Kidney epithelial cell (primary cell): ENCODE data around the gene PABPC3. TPM values are rescaled to one million over a fixed set of nuclear protein-coding genes. Genes with fewer than 3 reads are reported as not detected.

Experiments
- DNase-seq: peaks from one replicate; pipeline ENCODE4 v3.0.0-alpha.2; 2010; ENCODE audit warnings: low read depth
- H3K27me3 ChIP-seq: 2 replicates; pipeline ENCODE4 v1.6.0; 2011; ENCODE audit warnings: low read length; ENCODE audit not compliant: control insufficient read depth, insufficient read depth
- H3K36me3 ChIP-seq: 2 replicates; pipeline ENCODE4 v1.5.1; 2011; ENCODE audit warnings: low read length; ENCODE audit not compliant: control insufficient read depth, insufficient read depth
- H3K4me3 ChIP-seq: 2 replicates; pipeline ENCODE4 v1.5.1; 2011; ENCODE audit warnings: low read depth, mild to moderate bottlenecking, control low read depth, low read length
- CTCF ChIP-seq: IDR thresholded peaks from 2 replicates; pipeline ENCODE4 v1.5.1; 2011; ENCODE audit warnings: mild to moderate bottlenecking, moderate library complexity, low read length, control low read depth, inconsistent platforms; ENCODE audit not compliant: insufficient read depth, poor library complexity, severe bottlenecking
- total RNA-seq: library from RNA; depleted of rRNA; stranded (reverse); fragments of >200 nt; gene quantifications from 2 replicates; pipeline ENCODE4 v1.2.3, GENCODE V29; 2015

Gene PABPC3
- total RNA-seq, 1 donor from 2014 or later: 0.58 TPM

- Histone ChIP-seq H3K4me3 (no peak overlapping the region), H3K27me3 (no peaks in the 10 kb centered on the region), H3K36me3 (no peaks in the 10 kb centered on the region)
- no peak for TF ChIP-seq CTCF
- DNase-seq: no peak
Measured at GRCh38 chr13:25088562-25089221, 7.2 kb upstream of the PABPC3 start.

- TF ChIP-seq CTCF: no peak
- Histone ChIP-seq H3K36me3 (no peaks in the 10 kb centered on the region), H3K27me3 (no peaks in the 10 kb centered on the region), H3K4me3 (no peak overlapping the region)
- no peak for DNase-seq
Measured at GRCh38 chr13:25097426-25097825, 1.5 kb downstream of the PABPC3 start.

- H3K4me3 ChIP-seq: no peak overlapping the region
- H3K36me3 ChIP-seq: no peaks in the 10 kb centered on the region
- no peak for DNase-seq
- no peak for TF ChIP-seq CTCF
- H3K27me3 ChIP-seq: no peaks in the 10 kb centered on the region
Measured at GRCh38 chr13:25103711-25104110, 7.8 kb downstream of the PABPC3 start.

GRCh38 chr13:25109341-25109740 lies 13.4 kb downstream of the PABPC3 start:
- H3K36me3 ChIP-seq: no peaks in the 10 kb centered on the region
- DNase-seq: no peak
- no peaks in the 10 kb centered on the region for H3K27me3 ChIP-seq
- no peak for TF ChIP-seq CTCF
- H3K4me3 ChIP-seq: no peak overlapping the region

GRCh38 chr13:25110956-25111584 lies 15.1 kb downstream of the PABPC3 start:
- no peak for DNase-seq
- Histone ChIP-seq H3K36me3 (no peaks in the 10 kb centered on the region), H3K4me3 (no peak overlapping the region), H3K27me3 (no peaks in the 10 kb centered on the region)
- no peak for TF ChIP-seq CTCF

- no peak for DNase-seq
- Histone ChIP-seq H3K36me3 (no peaks in the 10 kb centered on the region), H3K4me3 (no peak overlapping the region), H3K27me3 (no peaks in the 10 kb centered on the region)
- TF ChIP-seq CTCF: no peak
Measured at GRCh38 chr13:25111585-25111956, 15.6 kb downstream of the PABPC3 start.
